A549 (cell line): ENCODE results near the gene CCS. TPM values are rescaled to one million over a fixed set of nuclear protein-coding genes. Genes with fewer than 3 reads are reported as not detected.

Experiments used
- ATAC-seq, 2 experiments: fragments of 200-7000 bp in 1 of 2; fragments of >200 bp in 1 of 2; cut with Nextera tagmentation in 1 of 2; cut with Tn5 transposase in 1 of 2; 3 replicates each; pipeline versions ENCODE4 v1.8.0 to v1.9.1; 2018 to 2020; ENCODE audit warnings: mild to moderate bottlenecking in 1 of 2, moderate library complexity in 1 of 2
- CTCF ChIA-PET: fragments of 300-600 bp; sonication (Branson Sonifier 250); formaldehyde crosslinking; extraction: SDS; loops from one replicate; lab custom pipeline; 2021; ENCODE audit warnings: antibody characterized with exemption, inconsistent platforms; lab: Yijun Ruan, JAX
- POLR2A ChIA-PET: fragments of 350-600 bp; formaldehyde crosslinking; extraction: SDS; loops from one replicate; lab custom pipeline; 2021; ENCODE audit warnings: antibody characterized with exemption, inconsistent platforms; lab: Yijun Ruan, JAX
- DNase-seq, 2 experiments: peaks; one replicate each; pipeline versions ENCODE4 v3.0.0 to v3.0.0-alpha.2; 2011 to 2016; ENCODE audit warnings: low read depth in 1 of 2, low spot score in 1 of 2
- FAIRE-seq: peaks from 2 replicates; lab custom pipeline; 2011; peaks lifted over from hg19 to GRCh38; lab: Jason Lieb, UNC
- H3K27ac ChIP-seq, 2 experiments: fragments of >200 bp; sonication (Bioruptor Twin); formaldehyde crosslinking; 3 replicates each; pipeline ENCODE4 v1.5.1; 2016 to 2017
- H3K4me1 ChIP-seq: fragments of >200 bp; sonication (Bioruptor Twin); formaldehyde crosslinking; 3 replicates; pipeline ENCODE4 v1.6.1; 2016
- H3K4me2 ChIP-seq: fragments of >200 bp; sonication (Bioruptor Twin); formaldehyde crosslinking; 3 replicates; pipeline ENCODE4 v1.6.1; 2016
- H3K4me3 ChIP-seq: fragments of >200 bp; sonication (Bioruptor Twin); formaldehyde crosslinking; 3 replicates; pipeline ENCODE4 v1.5.1; 2016
- H3K9me3 ChIP-seq: fragments of >200 bp; sonication (Bioruptor Twin); formaldehyde crosslinking; 3 replicates; pipeline ENCODE4 v1.6.1; 2016
- CBX2 ChIP-seq: fragments of 200-600 bp; sonication (generic); IDR thresholded peaks from 2 replicates; pipeline ENCODE4 v1.6.1; 2016; ENCODE audit warnings: low read depth, mild to moderate bottlenecking, borderline replicate concordance
- EHMT2 ChIP-seq: fragments of 200-600 bp; sonication (generic); IDR thresholded peaks from 2 replicates; pipeline ENCODE4 v1.6.1; 2016; ENCODE audit warnings: antibody characterized with exemption, low read depth, mild to moderate bottlenecking, moderate library complexity
- EP300 ChIP-seq, 2 experiments: fragments of >200 bp; sonication (Bioruptor Twin); formaldehyde crosslinking; IDR thresholded peaks; 2 replicates in 1 of 2; 3 replicates in 1 of 2; pipeline ENCODE4 v1.6.1; 2016 to 2017
- FOSB ChIP-seq: fragments of 250-450 bp; sonication (Bioruptor Pico); IDR thresholded peaks from 2 replicates; pipeline ENCODE4 v1.5.0; 2020; ENCODE audit warnings: mild to moderate bottlenecking, moderate library complexity
- GATA3 ChIP-seq: IDR thresholded peaks from 2 replicates; pipeline ENCODE4 v1.6.1; 2012; ENCODE audit warnings: borderline replicate concordance
- HDAC2 ChIP-seq: fragments of 200-600 bp; sonication (generic); IDR thresholded peaks from 2 replicates; pipeline ENCODE4 v1.6.1; 2016
- HEYL ChIP-seq: fragments of 250-450 bp; sonication (Bioruptor Pico); IDR thresholded peaks from 2 replicates; pipeline ENCODE4 v1.8.0; 2021; ENCODE audit warnings: mild to moderate bottlenecking, moderate library complexity
- HOXA7 ChIP-seq: fragments of 250-450 bp; sonication (Bioruptor Pico); IDR thresholded peaks from 2 replicates; pipeline ENCODE4 v1.5.0; 2020; ENCODE audit warnings: mild to moderate bottlenecking, moderate library complexity
- JUN ChIP-seq, 2 experiments: fragments of >200 bp; sonication (Bioruptor Twin); formaldehyde crosslinking; IDR thresholded peaks; 2 replicates in 1 of 2; 3 replicates in 1 of 2; pipeline ENCODE4 v1.6.1; 2016 to 2017
- KDM5A ChIP-seq: fragments of 200-600 bp; sonication (generic); IDR thresholded peaks from 2 replicates; pipeline ENCODE4 v1.6.1; 2016; ENCODE audit warnings: antibody characterized with exemption, mild to moderate bottlenecking
- MAZ ChIP-seq: fragments of 150-350 bp; IDR thresholded peaks from 2 replicates; pipeline ENCODE4 v1.6.1; 2014; ENCODE audit warnings: antibody characterized with exemption, low read depth, low read length, borderline replicate concordance
- MYC ChIP-seq: IDR thresholded peaks from 2 replicates; pipeline ENCODE4 v1.6.1; 2012; ENCODE audit warnings: mild to moderate bottlenecking, inconsistent platforms, low read length, improper control_type of control experiment, borderline replicate concordance
- NPAS2 ChIP-seq: fragments of 250-450 bp; sonication (Bioruptor Pico); IDR thresholded peaks from 2 replicates; pipeline ENCODE4 v1.8.0; 2022; ENCODE audit warnings: mild to moderate bottlenecking, moderate library complexity, borderline replicate concordance
- POLR2AphosphoS2 ChIP-seq: conservative IDR thresholded peaks from 2 replicates; pipeline ENCODE4 v1.6.1; 2012; ENCODE audit warnings: low read length, improper control_type of control experiment, inconsistent platforms
- RAD21 ChIP-seq, 2 experiments: fragments of >200 bp in 1 of 2; sonication (Bioruptor Twin) in 1 of 2; formaldehyde crosslinking in 1 of 2; IDR thresholded peaks in 1 of 2; conservative IDR thresholded peaks in 1 of 2; 2 replicates in 1 of 2; 3 replicates in 1 of 2; pipeline ENCODE4 v1.6.1; 2012 to 2018; ENCODE audit warnings: inconsistent platforms in 1 of 2
- RARB ChIP-seq: fragments of 250-450 bp; sonication (Bioruptor Pico); IDR thresholded peaks from 2 replicates; pipeline ENCODE4 v1.8.0; 2021; ENCODE audit warnings: mild to moderate bottlenecking, moderate library complexity
- RCOR1 ChIP-seq: fragments of 150-350 bp; IDR thresholded peaks from 2 replicates; pipeline ENCODE4 v1.6.1; 2014; ENCODE audit warnings: antibody characterized with exemption, low read length, low read depth
- SMC3 ChIP-seq: fragments of >200 bp; sonication (Bioruptor Twin); formaldehyde crosslinking; IDR thresholded peaks from 3 replicates; pipeline ENCODE4 v1.6.1; 2018; ENCODE audit warnings: inconsistent platforms
- SREBF2 ChIP-seq: fragments of 450-650 bp; IDR thresholded peaks from 2 replicates; pipeline ENCODE4 v1.6.1; 2014; ENCODE audit warnings: mild to moderate bottlenecking, moderate library complexity
- TFCP2L1 ChIP-seq: fragments of 250-450 bp; sonication (Bioruptor Pico); IDR thresholded peaks from 2 replicates; pipeline ENCODE4 v1.5.0; 2021; ENCODE audit warnings: mild to moderate bottlenecking
- TP53 ChIP-seq: fragments of 250-450 bp; sonication (Bioruptor Pico); IDR thresholded peaks from 2 replicates; pipeline ENCODE4 v1.5.0; 2021; ENCODE audit warnings: mild to moderate bottlenecking, moderate library complexity
- ZC3H11A ChIP-seq: fragments of 450-650 bp; IDR thresholded peaks from 2 replicates; pipeline ENCODE4 v1.6.1; 2014; ENCODE audit warnings: antibody characterized with exemption, mild to moderate bottlenecking
- WGBS: methylation state at CpG from one replicate; pipeline ENCODE4 v1.1.6; 2017; ENCODE audit errors: missing lambda C conversion rate; 5-methylcytosine and 5-hydroxymethylcytosine counted together
- polyA plus RNA-seq, 4 experiments: library from polyadenylated mRNA; depleted of rRNA in 3 of 4; stranded (reverse); fragments of >200 nt; fragmentation: RNase III in 1 of 4; extraction: RNeasy Plus Mini Kit Qiagen cat#74134 plus additional on column Dnase treatment in 1 of 4; gene quantifications; 2 replicates in 3 of 4; 3 replicates in 1 of 4; pipeline ENCODE4 v1.2.3, GENCODE V29; 2011 to 2017
- TF ChIP-seq, protein P1 (sequence below): fragments of >200 bp; sonication (Bioruptor Twin); formaldehyde crosslinking; IDR thresholded peaks from 3 replicates; pipeline ENCODE4 v1.5.1; 2016
- TF ChIP-seq, protein P2 (sequence below): fragments of >200 bp; sonication (Bioruptor Twin); formaldehyde crosslinking; IDR thresholded peaks from 2 replicates; pipeline ENCODE4 v1.6.1; 2016
- TF ChIP-seq, protein P3 (sequence below): IDR thresholded peaks from 2 replicates; pipeline ENCODE4 v1.6.1; 2012
- TF ChIP-seq, protein P4 (sequence below): fragments of 250-450 bp; sonication (Bioruptor Pico); IDR thresholded peaks from 2 replicates; pipeline ENCODE4 v1.5.0; 2020; ENCODE audit warnings: low read depth, mild to moderate bottlenecking, moderate library complexity
- TF ChIP-seq, protein P5 (sequence below): IDR thresholded peaks from 2 replicates; pipeline ENCODE4 v1.6.1; 2012; ENCODE audit warnings: low read depth, borderline replicate concordance
- TF ChIP-seq, protein P6 (sequence below): fragments of 250-450 bp; sonication (Bioruptor Pico); IDR thresholded peaks from 2 replicates; pipeline ENCODE4 v1.5.0; 2021; ENCODE audit warnings: mild to moderate bottlenecking, moderate library complexity, borderline replicate concordance

The CCS gene
- polyA plus RNA-seq, 2 of the 4 experiments (the other 2 are of a cell fraction): 18.3 to 46.5 TPM

DNA sequence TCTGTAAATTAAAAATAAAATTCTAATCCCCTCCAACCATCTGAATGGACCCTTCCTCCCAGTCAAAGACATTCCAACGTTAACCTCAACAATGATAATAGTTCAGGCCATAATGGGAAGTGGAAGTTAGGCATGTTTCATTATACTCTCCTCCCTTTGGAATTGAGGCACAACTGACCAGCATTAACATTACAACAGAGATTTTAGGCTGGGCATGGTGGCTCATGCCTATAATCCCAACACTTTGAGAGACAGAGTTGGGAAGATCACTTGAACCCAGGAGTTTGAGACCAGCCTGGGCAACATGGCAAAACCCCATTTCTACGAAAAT, 22.2 kb upstream of the CCS start:
- POLR2A ChIA-PET: interaction anchor here (0.7 kb wide), 1 partner anchor 1446 kb away, joined by 5 read pairs; no protein-coding TSS in a partner anchor
- Histone ChIP-seq H3K4me1 (peaks cover 14% of the 10 kb centered on the region), H3K4me3 (no peak overlapping the region), H3K9me3 (no peaks in the 10 kb centered on the region), H3K27ac (no peak overlapping the region), H3K4me2 (no peak overlapping the region)
- ATAC-seq (no peak), FAIRE-seq (no peak), DNase-seq (no peak)
- WGBS: 38% methylated on average over 2 of the region's 2 CpGs
- CTCF ChIA-PET: interaction anchor here (3.1 kb wide), 1 partner anchor 10 kb away, joined by 15 read pairs; no protein-coding TSS in a partner anchor
- TF ChIP-seq HEYL (CRISPR knock-in tag) (no peak), NPAS2 (CRISPR knock-in tag) (no peak)

DNA sequence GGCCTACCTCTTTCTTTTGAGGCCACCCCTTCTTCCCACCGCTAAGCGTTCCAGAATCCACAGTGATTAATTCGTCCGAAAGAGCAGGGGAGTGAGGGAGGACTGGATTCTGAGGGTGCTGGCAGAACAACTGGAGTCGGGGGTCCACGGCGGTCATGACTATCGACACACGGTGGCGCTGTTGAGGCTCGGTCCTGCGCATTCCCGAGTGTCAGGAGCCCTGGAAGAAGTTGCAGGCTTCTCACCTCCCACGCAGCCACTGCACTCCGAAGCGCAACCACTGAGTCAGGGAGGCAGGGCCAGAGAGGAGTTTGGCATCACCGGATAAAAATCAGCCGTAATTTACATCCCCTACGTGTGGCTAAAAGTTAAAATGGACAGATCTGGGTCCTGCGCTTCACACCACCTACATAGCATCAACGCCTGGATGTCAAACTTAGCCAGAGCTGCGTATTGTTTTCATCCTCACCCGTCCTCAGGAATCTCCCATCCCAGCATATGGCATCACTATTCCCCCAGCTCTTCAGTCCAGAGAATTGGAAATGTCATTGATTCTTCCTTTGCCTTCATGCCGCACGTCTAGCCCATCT, 13.9 kb upstream of the CCS start:
- POLR2A ChIA-PET: interaction anchor here (0.7 to 1.1 kb wide), 2 partner anchors 75 to 99 kb away, joined by 3 read pairs; partner anchors contain the start of gene RBM4B
- CTCF ChIA-PET: interaction anchor here (0.5 to 6.9 kb wide), 23 partner anchors 10 to 428 kb away, joined by 3 to 89 read pairs (median 4); partner anchors contain the start of genes CCDC87, CCS, CTSF and RBM4
- peak overlapping the region; percentile 68 for H3K4me2 ChIP-seq
- WGBS: 19% methylated on average over 25 of the region's 25 CpGs
- H3K9me3 ChIP-seq: 0 out of 3 replicates have a peak, but pooled peaks cover 5% of the 10 kb centered on the region
- H3K4me3 ChIP-seq: no peak overlapping the region
- FAIRE-seq (no peak), ATAC-seq (peak; percentile 93 to 95)
- peaks cover 9% of the 10 kb centered on the region for H3K4me1 ChIP-seq
- TF ChIP-seq GATA3: no peak
- TF ChIP-seq RARB: no peak
- no peak for TF ChIP-seq SREBF2
- TF ChIP-seq JUN (IDR thresholded peaks at IDR 0.05): no peak
- no peak for TF ChIP-seq NPAS2 (CRISPR knock-in tag)
- peak; percentile 67 to 73 for TF ChIP-seq RAD21 (conservative IDR thresholded peaks at IDR 0.05 in 1 of 2, IDR thresholded peaks at IDR 0.05 in 1 of 2)
- peak; percentile 78 for TF ChIP-seq SMC3
- TF ChIP-seq POLR2AphosphoS2: no peak
- TF ChIP-seq CBX2: no peak
- TF ChIP-seq, protein P1, sequence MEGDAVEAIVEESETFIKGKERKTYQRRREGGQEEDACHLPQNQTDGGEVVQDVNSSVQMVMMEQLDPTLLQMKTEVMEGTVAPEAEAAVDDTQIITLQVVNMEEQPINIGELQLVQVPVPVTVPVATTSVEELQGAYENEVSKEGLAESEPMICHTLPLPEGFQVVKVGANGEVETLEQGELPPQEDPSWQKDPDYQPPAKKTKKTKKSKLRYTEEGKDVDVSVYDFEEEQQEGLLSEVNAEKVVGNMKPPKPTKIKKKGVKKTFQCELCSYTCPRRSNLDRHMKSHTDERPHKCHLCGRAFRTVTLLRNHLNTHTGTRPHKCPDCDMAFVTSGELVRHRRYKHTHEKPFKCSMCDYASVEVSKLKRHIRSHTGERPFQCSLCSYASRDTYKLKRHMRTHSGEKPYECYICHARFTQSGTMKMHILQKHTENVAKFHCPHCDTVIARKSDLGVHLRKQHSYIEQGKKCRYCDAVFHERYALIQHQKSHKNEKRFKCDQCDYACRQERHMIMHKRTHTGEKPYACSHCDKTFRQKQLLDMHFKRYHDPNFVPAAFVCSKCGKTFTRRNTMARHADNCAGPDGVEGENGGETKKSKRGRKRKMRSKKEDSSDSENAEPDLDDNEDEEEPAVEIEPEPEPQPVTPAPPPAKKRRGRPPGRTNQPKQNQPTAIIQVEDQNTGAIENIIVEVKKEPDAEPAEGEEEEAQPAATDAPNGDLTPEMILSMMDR: peak; percentile 69
- no peak for TF ChIP-seq EHMT2
- TF ChIP-seq HDAC2: no peak
- TF ChIP-seq, protein P2, sequence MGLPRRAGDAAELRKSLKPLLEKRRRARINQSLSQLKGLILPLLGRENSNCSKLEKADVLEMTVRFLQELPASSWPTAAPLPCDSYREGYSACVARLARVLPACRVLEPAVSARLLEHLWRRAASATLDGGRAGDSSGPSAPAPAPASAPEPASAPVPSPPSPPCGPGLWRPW: no peak
- no peak for TF ChIP-seq EP300 (IDR thresholded peaks at IDR 0.05)
- no peak for TF ChIP-seq HOXA7
- TF ChIP-seq, protein P3, sequence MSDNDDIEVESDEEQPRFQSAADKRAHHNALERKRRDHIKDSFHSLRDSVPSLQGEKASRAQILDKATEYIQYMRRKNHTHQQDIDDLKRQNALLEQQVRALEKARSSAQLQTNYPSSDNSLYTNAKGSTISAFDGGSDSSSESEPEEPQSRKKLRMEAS: peak; percentile 45; the same call in 1 of the 2 replicates
- TF ChIP-seq, all 56 proteins: peak for 4
- peak; percentile 62 to 87 for DNase-seq
- no peak overlapping the region for H3K27ac ChIP-seq

DNA sequence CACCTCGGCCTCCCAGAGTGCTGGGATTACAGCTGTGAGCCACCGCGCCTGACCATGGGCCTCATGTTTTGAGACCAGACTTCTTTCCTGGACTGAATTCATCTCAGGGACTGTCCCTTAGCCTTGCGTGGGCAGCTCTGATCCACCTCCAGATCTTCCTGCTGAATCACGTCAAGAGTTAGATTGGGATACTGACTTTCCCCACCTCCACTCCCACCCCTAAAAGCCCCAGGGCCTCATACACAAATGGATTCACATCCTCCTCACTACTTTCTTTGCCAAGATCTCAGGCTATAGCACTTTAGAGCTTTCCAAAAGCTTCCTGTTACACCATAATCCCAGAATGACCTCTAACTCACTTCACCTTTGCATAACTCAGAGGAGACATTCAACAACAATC, 12.2 kb upstream of the CCS start:
- H3K4me3 ChIP-seq: no peak overlapping the region
- H3K9me3 ChIP-seq: 0 out of 3 replicates have a peak, but pooled peaks cover 5% of the 10 kb centered on the region
- ATAC-seq (no peak), DNase-seq (no peak), FAIRE-seq (no peak)
- ChIA-PET CTCF (interaction anchor here (0.6 to 6.9 kb wide), 5 partner anchors 11 to 1249 kb away, joined by 3 to 89 read pairs (median 15); partner anchors contain the start of genes CCDC87, CCS, CTSF and RBM4B), POLR2A (no interaction called here)
- no peak overlapping the region for H3K4me2 ChIP-seq
- WGBS: 94% methylated on average over 5 of the region's 5 CpGs
- no peak overlapping the region for H3K27ac ChIP-seq
- peaks cover 4% of the 10 kb centered on the region; the same call in 2 of the 3 replicates for H3K4me1 ChIP-seq
- TF ChIP-seq RCOR1 (no peak), MAZ (no peak), MYC (no peak), HEYL (CRISPR knock-in tag) (no peak), KDM5A (no peak), TP53 (no peak), TFCP2L1 (CRISPR knock-in tag) (no peak), ZC3H11A (no peak), FOSB (CRISPR knock-in tag) (no peak)
- TF ChIP-seq, protein P4, sequence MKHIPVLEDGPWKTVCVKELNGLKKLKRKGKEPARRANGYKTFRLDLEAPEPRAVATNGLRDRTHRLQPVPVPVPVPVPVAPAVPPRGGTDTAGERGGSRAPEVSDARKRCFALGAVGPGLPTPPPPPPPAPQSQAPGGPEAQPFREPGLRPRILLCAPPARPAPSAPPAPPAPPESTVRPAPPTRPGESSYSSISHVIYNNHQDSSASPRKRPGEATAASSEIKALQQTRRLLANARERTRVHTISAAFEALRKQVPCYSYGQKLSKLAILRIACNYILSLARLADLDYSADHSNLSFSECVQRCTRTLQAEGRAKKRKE (CRISPR knock-in tag): no peak
- TF ChIP-seq, protein P5, sequence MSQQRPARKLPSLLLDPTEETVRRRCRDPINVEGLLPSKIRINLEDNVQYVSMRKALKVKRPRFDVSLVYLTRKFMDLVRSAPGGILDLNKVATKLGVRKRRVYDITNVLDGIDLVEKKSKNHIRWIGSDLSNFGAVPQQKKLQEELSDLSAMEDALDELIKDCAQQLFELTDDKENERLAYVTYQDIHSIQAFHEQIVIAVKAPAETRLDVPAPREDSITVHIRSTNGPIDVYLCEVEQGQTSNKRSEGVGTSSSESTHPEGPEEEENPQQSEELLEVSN: no peak
- TF ChIP-seq, protein P2: no peak
- TF ChIP-seq, protein P6, sequence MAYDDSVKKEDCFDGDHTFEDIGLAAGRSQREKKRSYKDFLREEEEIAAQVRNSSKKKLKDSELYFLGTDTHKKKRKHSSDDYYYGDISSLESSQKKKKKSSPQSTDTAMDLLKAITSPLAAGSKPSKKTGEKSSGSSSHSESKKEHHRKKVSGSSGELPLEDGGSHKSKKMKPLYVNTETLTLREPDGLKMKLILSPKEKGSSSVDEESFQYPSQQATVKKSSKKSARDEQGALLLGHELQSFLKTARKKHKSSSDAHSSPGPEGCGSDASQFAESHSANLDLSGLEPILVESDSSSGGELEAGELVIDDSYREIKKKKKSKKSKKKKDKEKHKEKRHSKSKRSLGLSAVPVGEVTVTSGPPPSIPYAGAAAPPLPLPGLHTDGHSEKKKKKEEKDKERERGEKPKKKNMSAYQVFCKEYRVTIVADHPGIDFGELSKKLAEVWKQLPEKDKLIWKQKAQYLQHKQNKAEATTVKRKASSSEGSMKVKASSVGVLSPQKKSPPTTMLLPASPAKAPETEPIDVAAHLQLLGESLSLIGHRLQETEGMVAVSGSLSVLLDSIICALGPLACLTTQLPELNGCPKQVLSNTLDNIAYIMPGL (CRISPR knock-in tag): no peak
